H1 (cell line): ENCODE measurements around the gene CCDC88C. TPM values are rescaled to one million over a fixed set of nuclear protein-coding genes. Genes with fewer than 3 reads are reported as not detected.

Experiments used
- BCL11A ChIP-seq, 2 experiments: IDR thresholded peaks; one replicate each; pipeline ENCODE4 v1.6.1; 2011; ENCODE audit warnings: low read depth in 2 of 2, low read length in 2 of 2, mild to moderate bottlenecking in 2 of 2
- SP1 ChIP-seq: IDR thresholded peaks from 2 replicates; pipeline ENCODE4 v1.6.1; 2011; ENCODE audit warnings: low read depth, low read length
- TAF1 ChIP-seq: IDR thresholded peaks from 2 replicates; pipeline ENCODE4 v1.6.1; 2011; ENCODE audit warnings: mild to moderate bottlenecking, low read depth, low read length
- ZNF274 ChIP-seq: IDR thresholded peaks from 2 replicates; pipeline ENCODE4 v1.7.0; 2012; ENCODE audit warnings: low read length, borderline replicate concordance; ENCODE audit errors: extremely low read depth
- polyA plus RNA-seq, 7 experiments: library from polyadenylated mRNA; depleted of rRNA in 3 of 7; stranded (reverse) in 5 of 7; unstranded in 2 of 7; fragments of >200 nt in 5 of 7; fragments of 200-250 nt in 2 of 7; gene quantifications; 1 replicate in 5 of 7; 2 replicates in 1 of 7; 4 replicates in 1 of 7; pipeline versions ENCODE4 v1.2.1 to v1.2.3, GENCODE V29; 2011 to 2013; ENCODE audit warnings: missing spikeins in 2 of 7, mixed read lengths in 2 of 7
- total RNA-seq: library from RNA; stranded (reverse); fragmentation: NEBNext Ultra II Directional; extraction: Animal tissue kit (Norgen Biotek cat#: 25700); gene quantifications from 2 replicates; pipeline ENCODE4 v1.2.1, GENCODE V29; 2021

The CCDC88C gene
- total and polyA plus RNA-seq, 2 of the 8 experiments (the other 6 are each of a cell fraction or from before 2014, with no cell fraction given), result 10.3 to 57.7 TPM

- no peak for TF ChIP-seq SP1
- no peak for TF ChIP-seq BCL11A (IDR thresholded peaks at IDR 0.05; ENCODE audit: low read depth in 2 of 2, low read length in 2 of 2)
- TF ChIP-seq TAF1, result no peak
- no peak for TF ChIP-seq ZNF274
Observed at GRCh38 chr14:91313154-91313850, 104.3 kb downstream of the CCDC88C start (continued).
